ENCODE results near the gene FOXP1. TPM values are rescaled to one million over a fixed set of nuclear protein-coding genes. Genes with fewer than 3 reads are reported as not detected.

Gene FOXP1
- total and polyA plus RNA-seq, 2 donors from 2014 or later: 6.7 to 87.2 TPM

DNA sequence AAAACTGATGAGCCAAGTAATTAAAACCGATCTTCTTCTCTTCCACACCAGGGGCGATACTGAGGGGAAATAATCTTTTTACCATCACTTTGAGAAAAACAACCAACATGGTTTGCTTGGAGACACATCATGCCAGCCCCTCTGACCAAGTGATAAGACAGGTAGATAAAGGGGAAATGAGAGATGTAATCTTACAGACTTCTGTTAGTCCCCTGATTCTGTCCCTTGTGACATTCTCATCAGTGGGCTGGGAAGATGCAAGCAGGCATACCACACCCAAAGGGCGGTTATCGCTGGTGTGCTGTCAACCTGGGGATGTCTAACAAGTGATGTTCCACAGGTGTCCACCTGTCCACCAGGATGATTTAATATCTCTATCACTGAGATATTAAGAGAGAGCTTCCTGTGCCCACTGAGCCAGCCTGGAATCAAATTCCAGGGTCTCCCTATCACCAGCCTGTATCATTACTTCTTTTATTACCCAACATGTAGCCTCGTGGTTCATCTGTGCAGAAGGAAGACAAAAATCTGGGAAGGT is 315.0 kb downstream of the FOXP1 start:
- Histone ChIP-seq H3K27me3 (ENCODE audit: control insufficient read depth, insufficient read depth, low read length) (no peaks in the 10 kb centered on the region), H3K36me3 (ENCODE audit: control insufficient read depth in 2 of 3, insufficient read depth in 3 of 3, low read length in 3 of 3) (no peaks in the 10 kb centered on the region), H3K4me3 (ENCODE audit: low read length in 3 of 3) (no peak overlapping the region), H3K4me1 (ENCODE audit: control insufficient read depth in 2 of 3, insufficient read depth in 2 of 3, low read depth in 1 of 3, low read length in 3 of 3) (no peaks in the 10 kb centered on the region), H3K27ac (ENCODE audit: low read depth in 2 of 2, low read length in 2 of 2) (no peak overlapping the region), H3K9ac (ENCODE audit: low read length in 3 of 3) (no peak overlapping the region), H3K9me3 (ENCODE audit: control insufficient read depth in 2 of 3, insufficient read depth in 1 of 3, low read length in 3 of 3) (no peaks in the 10 kb centered on the region)
- FAIRE-seq (no peak), DNase-seq (no peak)
- intact Hi-C loops (cut with DNase I): no loop called here
- TF ChIP-seq, protein P1, sequence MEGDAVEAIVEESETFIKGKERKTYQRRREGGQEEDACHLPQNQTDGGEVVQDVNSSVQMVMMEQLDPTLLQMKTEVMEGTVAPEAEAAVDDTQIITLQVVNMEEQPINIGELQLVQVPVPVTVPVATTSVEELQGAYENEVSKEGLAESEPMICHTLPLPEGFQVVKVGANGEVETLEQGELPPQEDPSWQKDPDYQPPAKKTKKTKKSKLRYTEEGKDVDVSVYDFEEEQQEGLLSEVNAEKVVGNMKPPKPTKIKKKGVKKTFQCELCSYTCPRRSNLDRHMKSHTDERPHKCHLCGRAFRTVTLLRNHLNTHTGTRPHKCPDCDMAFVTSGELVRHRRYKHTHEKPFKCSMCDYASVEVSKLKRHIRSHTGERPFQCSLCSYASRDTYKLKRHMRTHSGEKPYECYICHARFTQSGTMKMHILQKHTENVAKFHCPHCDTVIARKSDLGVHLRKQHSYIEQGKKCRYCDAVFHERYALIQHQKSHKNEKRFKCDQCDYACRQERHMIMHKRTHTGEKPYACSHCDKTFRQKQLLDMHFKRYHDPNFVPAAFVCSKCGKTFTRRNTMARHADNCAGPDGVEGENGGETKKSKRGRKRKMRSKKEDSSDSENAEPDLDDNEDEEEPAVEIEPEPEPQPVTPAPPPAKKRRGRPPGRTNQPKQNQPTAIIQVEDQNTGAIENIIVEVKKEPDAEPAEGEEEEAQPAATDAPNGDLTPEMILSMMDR (IDR thresholded peaks at IDR 0.05; ENCODE audit: borderline replicate concordance, extremely low read depth, insufficient read depth): no peak

DNA sequence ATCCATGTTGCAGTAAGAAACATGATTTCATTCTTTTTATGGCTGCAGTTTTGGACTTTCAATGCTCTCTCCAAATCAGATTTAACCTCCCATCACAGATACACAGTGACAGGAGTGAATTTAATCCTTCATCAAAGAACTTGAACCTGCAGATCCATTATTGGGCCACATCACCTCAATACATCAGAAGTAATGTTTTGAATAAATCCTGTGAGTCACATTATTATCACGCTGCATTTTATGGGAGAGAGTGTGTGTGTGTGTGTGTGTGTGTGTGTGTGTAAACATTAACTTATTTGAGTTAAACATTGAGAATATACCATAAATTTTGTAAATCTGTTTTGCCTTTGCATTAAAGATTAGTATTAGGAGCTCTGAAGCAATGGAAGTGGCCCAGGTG is 316.7 kb downstream of the FOXP1 start:
- TF ChIP-seq, protein P1 (IDR thresholded peaks at IDR 0.05; ENCODE audit: borderline replicate concordance, extremely low read depth, insufficient read depth): no peak
- Histone ChIP-seq H3K27me3 (ENCODE audit: control insufficient read depth, insufficient read depth, low read length) (no peaks in the 10 kb centered on the region), H3K4me1 (ENCODE audit: control insufficient read depth in 2 of 3, insufficient read depth in 2 of 3, low read depth in 1 of 3, low read length in 3 of 3) (no peaks in the 10 kb centered on the region), H3K36me3 (ENCODE audit: control insufficient read depth in 2 of 3, insufficient read depth in 3 of 3, low read length in 3 of 3) (no peaks in the 10 kb centered on the region), H3K9me3 (ENCODE audit: control insufficient read depth in 2 of 3, insufficient read depth in 1 of 3, low read length in 3 of 3) (no peaks in the 10 kb centered on the region), H3K4me3 (ENCODE audit: low read length in 3 of 3) (no peak overlapping the region), H3K27ac (ENCODE audit: low read depth in 2 of 2, low read length in 2 of 2) (no peak overlapping the region), H3K9ac (ENCODE audit: low read length in 3 of 3) (no peak overlapping the region)
- DNase-seq (no peak), FAIRE-seq (no peak)
- intact Hi-C loops (cut with DNase I): no loop called here

DNA sequence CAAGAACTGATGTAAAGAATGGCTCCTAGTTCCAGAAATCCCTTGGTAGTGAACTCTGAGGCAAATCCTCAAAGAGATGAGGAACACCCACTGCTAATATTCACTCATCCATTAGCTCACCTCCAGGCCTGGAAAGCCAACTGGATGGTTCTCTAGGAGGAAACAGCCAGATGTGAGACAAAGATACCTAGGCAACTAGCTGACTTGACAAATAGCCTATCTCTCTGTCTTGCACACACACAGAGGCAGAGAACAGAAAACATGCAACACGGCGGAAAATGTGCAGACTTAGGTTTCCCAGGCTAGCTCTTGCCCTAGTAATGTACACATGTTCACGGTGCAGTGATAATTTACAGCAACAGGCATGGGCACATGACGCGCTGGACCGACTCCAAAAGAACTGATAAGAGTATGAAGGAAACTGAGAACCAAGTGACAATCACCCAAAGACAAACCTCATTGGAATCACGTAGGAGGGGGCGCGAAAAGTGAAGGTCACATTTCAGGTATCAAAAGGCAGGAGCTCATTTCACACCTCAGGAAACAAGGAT is 318.1 kb downstream of the FOXP1 start:
- no peaks in the 10 kb centered on the region for H3K4me1 ChIP-seq (ENCODE audit: control insufficient read depth in 2 of 3, insufficient read depth in 2 of 3, low read depth in 1 of 3, low read length in 3 of 3)
- no peaks in the 10 kb centered on the region for H3K27me3 ChIP-seq (ENCODE audit: control insufficient read depth, insufficient read depth, low read length)
- H3K27ac ChIP-seq (ENCODE audit: low read depth in 2 of 2, low read length in 2 of 2): no peak overlapping the region
- DNase-seq (peak in 2 of 5 donors; percentile 40 to 44), FAIRE-seq (no peak)
- no peaks in the 10 kb centered on the region for H3K9me3 ChIP-seq (ENCODE audit: control insufficient read depth in 2 of 3, insufficient read depth in 1 of 3, low read length in 3 of 3)
- TF ChIP-seq, protein P1 (IDR thresholded peaks at IDR 0.05; ENCODE audit: borderline replicate concordance, extremely low read depth, insufficient read depth): no peak
- H3K36me3 ChIP-seq (ENCODE audit: control insufficient read depth in 2 of 3, insufficient read depth in 3 of 3, low read length in 3 of 3): no peaks in the 10 kb centered on the region
- intact Hi-C loops (cut with DNase I): no loop called here
- H3K9ac ChIP-seq (ENCODE audit: low read length in 3 of 3): no peak overlapping the region
- H3K4me3 ChIP-seq (ENCODE audit: low read length in 3 of 3): no peak overlapping the region

DNA sequence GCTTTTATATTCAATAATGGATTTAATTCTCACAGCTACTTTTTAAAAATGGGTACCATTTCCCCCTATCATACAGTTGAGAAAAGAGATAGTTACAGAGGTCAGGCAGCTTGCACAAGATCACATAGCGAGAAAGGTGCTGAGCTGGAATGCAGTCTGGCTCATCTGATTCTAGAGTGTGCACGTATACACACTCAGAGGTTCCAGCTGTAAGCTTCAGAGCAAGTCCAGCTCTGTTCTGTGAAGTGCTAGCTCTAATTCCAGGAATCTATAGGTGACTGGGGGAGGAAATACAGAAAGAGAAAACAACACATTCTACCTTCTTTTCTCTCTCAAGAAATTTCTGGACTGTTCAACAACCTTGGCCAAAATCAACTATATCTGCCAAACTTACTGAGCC is 318.7 kb downstream of the FOXP1 start:
- TF ChIP-seq, protein P1 (IDR thresholded peaks at IDR 0.05; ENCODE audit: borderline replicate concordance, extremely low read depth, insufficient read depth): no peak
- H3K27ac ChIP-seq (ENCODE audit: low read depth in 2 of 2, low read length in 2 of 2): no peak overlapping the region
- no peaks in the 10 kb centered on the region for H3K36me3 ChIP-seq (ENCODE audit: control insufficient read depth in 2 of 3, insufficient read depth in 3 of 3, low read length in 3 of 3)
- H3K27me3 ChIP-seq (ENCODE audit: control insufficient read depth, insufficient read depth, low read length): no peaks in the 10 kb centered on the region
- H3K4me1 ChIP-seq (ENCODE audit: control insufficient read depth in 2 of 3, insufficient read depth in 2 of 3, low read depth in 1 of 3, low read length in 3 of 3): no peaks in the 10 kb centered on the region
- FAIRE-seq (no peak), DNase-seq (no peak)
- no peaks in the 10 kb centered on the region for H3K9me3 ChIP-seq (ENCODE audit: control insufficient read depth in 2 of 3, insufficient read depth in 1 of 3, low read length in 3 of 3)
- no peak overlapping the region for H3K4me3 ChIP-seq (ENCODE audit: low read length in 3 of 3)
- intact Hi-C loops (cut with DNase I): no loop called here
- no peak overlapping the region for H3K9ac ChIP-seq (ENCODE audit: low read length in 3 of 3)
